IPS DF 6.9 (cell line): ENCODE measurements around the gene THRSP.
A peak's percentile ranks its signal among the peaks of the same experiment; 100 is the strongest.
"Not testable (repeated sequence)": the region's sequence is repeated elsewhere in the genome, so short reads cannot be mapped to it uniquely, and the experiment has no call there.

Experiments
- DNase-seq: peaks from one replicate; pipeline ENCODE4 v3.0.0-alpha.2; 2013; ENCODE audit warnings: low read depth, low spot score
- H3K27ac ChIP-seq: one replicate; pipeline ENCODE4 v1.5.1; 2013; ENCODE audit warnings: low read length, control low read depth
- H3K27me3 ChIP-seq: 2 replicates; pipeline ENCODE4 v1.6.1; 2013; ENCODE audit warnings: mild to moderate bottlenecking, low read length; ENCODE audit not compliant: control insufficient read depth, insufficient read depth
- H3K36me3 ChIP-seq: 2 replicates; pipeline ENCODE4 v1.6.1; 2013; ENCODE audit warnings: low read length; ENCODE audit not compliant: control insufficient read depth, insufficient read depth
- H3K4me1 ChIP-seq: 2 replicates; pipeline ENCODE4 v1.6.1; 2013; ENCODE audit warnings: low read length; ENCODE audit not compliant: control insufficient read depth, insufficient read depth
- H3K4me3 ChIP-seq: 2 replicates; pipeline ENCODE4 v1.5.1; 2013; ENCODE audit warnings: mild to moderate bottlenecking, low read length
- H3K9me3 ChIP-seq: 2 replicates; pipeline ENCODE4 v1.6.1; 2013; ENCODE audit warnings: low read length, inconsistent platforms; ENCODE audit not compliant: control insufficient read depth, insufficient read depth
- WGBS: extraction: QIAGEN DNeasy Blood & Tissue Kit; methylation state at CpG from one replicate; pipeline ENCODE4 v1.1.7; 2013; ENCODE audit warnings: mixed read lengths, missing lambda C conversion rate; ENCODE audit not compliant: insufficient read length, insufficient coverage; 5-methylcytosine and 5-hydroxymethylcytosine counted together

The THRSP gene

GRCh38 chr11:78066471-78066870, 2.8 kb downstream of the THRSP start:
- Histone ChIP-seq H3K9me3 (no peaks in the 10 kb centered on the region), H3K27me3 (no peaks in the 10 kb centered on the region), H3K27ac (no peak overlapping the region), H3K36me3 (no peaks in the 10 kb centered on the region; the same call in 1 of the 2 replicates), H3K4me3 (no peak overlapping the region), H3K4me1 (no peaks in the 10 kb centered on the region)
- DNase-seq = no peak
- WGBS = no CpG with 5 or more reads among the region's 2 CpGs

GRCh38 chr11:78067704-78068103, 4.0 kb downstream of the THRSP start:
- no peak overlapping the region for H3K4me3 ChIP-seq
- no peaks in the 10 kb centered on the region for H3K4me1 ChIP-seq
- no peaks in the 10 kb centered on the region for H3K9me3 ChIP-seq
- H3K27me3 ChIP-seq = no peaks in the 10 kb centered on the region
- no peak overlapping the region for H3K27ac ChIP-seq
- peaks cover 2% of the 10 kb centered on the region; the same call in 1 of the 2 replicates for H3K36me3 ChIP-seq
- no CpG with 5 or more reads among the region's 4 CpGs for WGBS
- DNase-seq = no peak

DNA sequence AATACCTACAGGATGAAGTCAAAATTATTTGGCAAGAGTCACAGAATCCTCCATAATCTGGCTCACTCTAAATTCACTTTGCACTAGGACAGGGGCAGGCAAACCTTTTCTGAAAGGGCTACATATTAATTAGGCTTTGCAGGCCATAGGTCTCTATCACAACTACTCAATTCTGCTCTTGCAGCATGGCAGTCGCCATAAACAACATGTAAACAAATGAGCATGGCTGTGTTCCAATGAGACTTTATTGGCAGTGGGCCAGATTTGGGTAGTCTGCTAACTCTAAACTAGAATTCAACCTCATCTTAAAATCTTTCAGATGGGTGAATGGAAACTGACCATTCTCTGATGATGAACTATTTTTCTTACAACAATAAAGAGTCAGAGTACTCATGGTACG, 5.8 kb downstream of the THRSP start:
- Histone ChIP-seq H3K27me3 (no peaks in the 10 kb centered on the region), H3K9me3 (no peaks in the 10 kb centered on the region), H3K36me3 (peaks cover 2% of the 10 kb centered on the region; the same call in 1 of the 2 replicates), H3K4me1 (no peaks in the 10 kb centered on the region), H3K27ac (no peak overlapping the region), H3K4me3 (no peak overlapping the region)
- WGBS = no CpG with 5 or more reads among the region's 2 CpGs
- no peak for DNase-seq

- no peaks in the 10 kb centered on the region for H3K9me3 ChIP-seq
- H3K4me3 ChIP-seq = no peak overlapping the region
- H3K4me1 ChIP-seq = no peaks in the 10 kb centered on the region
- no peak for DNase-seq
- no peaks in the 10 kb centered on the region for H3K27me3 ChIP-seq
- H3K36me3 ChIP-seq = peaks cover 2% of the 10 kb centered on the region; the same call in 1 of the 2 replicates
- no peak overlapping the region for H3K27ac ChIP-seq
- WGBS = no CpG with 5 or more reads among the region's 2 CpGs
Measured at GRCh38 chr11:78070621-78071020, 7.0 kb downstream of the THRSP start.

- Histone ChIP-seq H3K36me3 (peaks cover 2% of the 10 kb centered on the region; the same call in 1 of the 2 replicates), H3K9me3 (no peaks in the 10 kb centered on the region), H3K27ac (no peak overlapping the region), H3K27me3 (no peaks in the 10 kb centered on the region), H3K4me3 (no peak overlapping the region), H3K4me1 (no peaks in the 10 kb centered on the region)
- no CpG with 5 or more reads among the region's 3 CpGs for WGBS
- no peak for DNase-seq
Measured at GRCh38 chr11:78071717-78072116, 8.1 kb downstream of the THRSP start.

GRCh38 chr11:78072455-78072854, 8.8 kb downstream of the THRSP start:
- Histone ChIP-seq H3K4me1 (no peaks in the 10 kb centered on the region), H3K27me3 (no peaks in the 10 kb centered on the region), H3K27ac (no peak overlapping the region), H3K4me3 (no peak overlapping the region), H3K36me3 (peaks cover 2% of the 10 kb centered on the region; the same call in 1 of the 2 replicates), H3K9me3 (no peaks in the 10 kb centered on the region)
- WGBS = no CpG with 5 or more reads among the region's 4 CpGs
- DNase-seq = no peak

DNA sequence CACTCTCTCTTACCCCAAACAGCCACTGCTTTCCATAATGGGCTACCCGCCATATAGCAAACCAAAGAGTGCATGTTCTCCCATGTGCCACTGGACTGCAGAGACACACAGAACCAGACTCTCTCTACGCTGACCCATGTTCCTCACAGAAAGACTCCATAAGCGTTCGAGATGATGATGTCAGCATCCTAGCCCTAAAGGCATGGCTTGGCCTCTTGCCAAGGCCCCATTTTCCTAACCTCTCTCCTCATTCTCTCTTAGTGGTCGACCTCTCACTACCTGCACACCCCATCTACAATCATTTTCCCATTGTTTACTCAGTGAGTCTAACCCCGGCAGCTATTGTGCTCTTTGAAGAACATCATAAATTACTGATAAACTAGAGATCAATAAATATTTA, 11.1 kb downstream of the THRSP start:
- no CpG with 5 or more reads among the region's 6 CpGs for WGBS
- peaks cover 2% of the 10 kb centered on the region; the same call in 1 of the 2 replicates for H3K36me3 ChIP-seq
- H3K27ac ChIP-seq = no peak overlapping the region
- no peak for DNase-seq
- no peaks in the 10 kb centered on the region for H3K4me1 ChIP-seq
- no peaks in the 10 kb centered on the region for H3K9me3 ChIP-seq
- H3K4me3 ChIP-seq = no peak overlapping the region
- H3K27me3 ChIP-seq = no peaks in the 10 kb centered on the region

- Histone ChIP-seq H3K4me3 (no peak overlapping the region), H3K9me3 (no peaks in the 10 kb centered on the region), H3K27ac (no peak overlapping the region), H3K27me3 (no peaks in the 10 kb centered on the region), H3K36me3 (peaks cover 2% of the 10 kb centered on the region; the same call in 1 of the 2 replicates), H3K4me1 (no peaks in the 10 kb centered on the region)
- no CpG with 5 or more reads among the region's 6 CpGs for WGBS
- DNase-seq = no peak
Measured at GRCh38 chr11:78076733-78077403, 13.2 kb downstream of the THRSP start.

- no CpG with 5 or more reads among the region's 4 CpGs for WGBS
- not testable (repeated sequence) for H3K27ac ChIP-seq, H3K4me3 ChIP-seq, H3K4me1 ChIP-seq, H3K36me3 ChIP-seq, DNase-seq, H3K27me3 ChIP-seq, H3K9me3 ChIP-seq
Measured at GRCh38 chr11:78077592-78077991, 13.9 kb downstream of the THRSP start.

GRCh38 chr11:78078218-78079167, 14.8 kb downstream of the THRSP start:
- WGBS = no CpG with 5 or more reads among the region's 21 CpGs
- Histone ChIP-seq H3K27ac (no peak overlapping the region), H3K36me3 (no peaks in the 10 kb centered on the region), H3K4me3 (peak overlapping the region; percentile 84; the same call in 1 of the 2 replicates), H3K4me1 (no peaks in the 10 kb centered on the region), H3K27me3 (no peaks in the 10 kb centered on the region), H3K9me3 (no peaks in the 10 kb centered on the region)
- no peak for DNase-seq
